ENCODE data around the gene AP3S2. TPM values are rescaled to one million over a fixed set of nuclear protein-coding genes. Genes with fewer than 3 reads are reported as not detected.

Gene AP3S2
- total and polyA plus RNA-seq, 2 donors (not counting 1 experiment from before 2014, with no cell fraction given): 11.3 to 32.3 TPM

GRCh38 chr15:89823836-89824606 lies 69.8 kb downstream of the AP3S2 start:
- CTCF ChIA-PET: no interaction called here
- POLR2A ChIA-PET: no interaction called here

DNA sequence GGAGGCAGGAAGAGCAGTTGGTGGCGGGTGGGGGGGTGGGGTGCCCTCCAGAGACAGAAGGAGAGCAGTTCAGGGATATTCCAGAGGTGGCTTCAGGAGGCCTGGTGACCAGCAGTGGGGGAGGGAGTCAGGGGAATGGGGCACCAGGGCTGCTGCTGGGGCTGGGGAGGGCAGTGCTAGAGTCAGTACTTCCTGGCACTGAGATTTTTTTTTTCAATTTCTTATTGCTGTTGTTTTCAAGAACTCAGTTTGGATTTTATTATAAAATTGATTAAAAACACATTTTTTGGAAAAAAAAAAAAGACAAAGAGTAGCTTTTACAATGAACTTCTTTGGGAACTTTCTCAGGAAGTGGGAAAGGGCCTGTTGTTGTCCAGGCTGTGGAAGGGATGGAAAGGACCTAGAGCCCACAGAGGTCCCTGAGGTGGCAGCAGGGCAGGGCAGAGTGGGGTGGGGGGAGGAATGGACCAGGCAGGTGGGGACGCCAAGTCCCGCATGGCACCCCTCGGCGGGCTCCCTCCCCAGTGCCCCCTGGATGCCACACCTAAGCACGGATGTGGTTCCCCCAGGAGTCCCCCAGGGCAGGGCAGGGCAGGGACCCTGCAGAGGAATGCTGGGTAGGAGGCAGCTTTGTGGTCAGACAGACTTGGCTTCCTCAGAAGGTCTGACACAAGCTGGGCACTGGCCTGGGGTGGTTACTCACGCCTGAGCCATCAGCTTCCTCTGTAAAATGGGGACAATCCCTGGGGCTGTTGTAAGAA lies 70.7 kb downstream of the AP3S2 start:
- Mint-ChIP-seq H3K27me3 (peaks cover 31% of the 10 kb centered on the region), H3K4me1 (peaks cover 13% of the 10 kb centered on the region), H3K9me3 (ENCODE audit: insufficient read depth) (no peaks in the 10 kb centered on the region), H3K27ac (no peak overlapping the region), H3K4me3 (no peak overlapping the region)
- Histone ChIP-seq H3K9ac (ENCODE audit: low read length) (no peak overlapping the region), H4K20me1 (ENCODE audit: control insufficient read depth, insufficient read depth, low read length, poor library complexity, severe bottlenecking) (no peaks in the 10 kb centered on the region), H3K79me2 (ENCODE audit: control insufficient read depth, insufficient read depth, low read length) (no peaks in the 10 kb centered on the region), H3K36me3 (replicated peaks in 1 of 2; ENCODE audit: control extremely low read depth in 1 of 2, control insufficient read depth in 1 of 2, extremely low read depth in 1 of 2, insufficient read depth in 2 of 2, low read length in 1 of 2) (no peaks in the 10 kb centered on the region), H3K4me2 (replicated peaks; ENCODE audit: low read depth, low read length, poor library complexity, severe bottlenecking) (no peak overlapping the region), H3K4me3 (ENCODE audit: control extremely low read depth in 1 of 5, extremely low read depth in 1 of 5, insufficient read depth in 1 of 5, low read depth in 2 of 5, low read length in 4 of 5) (no peak overlapping the region), H3K27me3 (replicated peaks in 1 of 4; ENCODE audit: control extremely low read depth in 1 of 4, control insufficient read depth in 3 of 4, insufficient read depth in 4 of 4, low read length in 3 of 4) (peaks cover 0 to 7% (median 0%) of the 10 kb centered on the region in 4 experiments), H3K27ac (ENCODE audit: low read length in 2 of 2) (no peak overlapping the region), H3K9me3 (ENCODE audit: control extremely low read depth in 1 of 3, control insufficient read depth in 2 of 3, insufficient read depth in 1 of 3, low read length in 2 of 3) (peaks cover 0 to 4% (median 0%) of the 10 kb centered on the region in 3 donors), H3K4me1 (ENCODE audit: control insufficient read depth in 2 of 2, insufficient read depth in 2 of 2, low read length in 2 of 2) (peaks cover 6 to 13% of the 10 kb centered on the region in 2 donors), H2AFZ (ENCODE audit: insufficient read depth, low read depth, low read length, poor library complexity, severe bottlenecking) (no peak overlapping the region)
- WGBS (ENCODE audit: insufficient coverage): 68% methylated on average over 6 of the region's 7 CpGs
- DNase-seq (no peak), ATAC-seq (ENCODE audit: low read depth) (no peak)
- CTCF ChIA-PET: no interaction called here
- POLR2A ChIA-PET: no interaction called here
- TF ChIP-seq CTCF (IDR thresholded peaks at IDR 0.05) (no peak), EZH2 (IDR thresholded peaks at IDR 0.05; ENCODE audit: borderline replicate concordance, insufficient read depth, low read depth, low read length, poor library complexity, severe bottlenecking) (no peak)
- intact Hi-C loops (cut with micrococcal nuclease): no loop called here

More at GRCh38 chr15:89823836-89824606, 69.8 kb downstream of the AP3S2 start:
- Histone ChIP-seq H3K4me1 (ENCODE audit: control insufficient read depth in 2 of 2, insufficient read depth in 2 of 2, low read length in 2 of 2) (peaks cover 6 to 13% of the 10 kb centered on the region in 2 donors), H4K20me1 (ENCODE audit: control insufficient read depth, insufficient read depth, low read length, poor library complexity, severe bottlenecking) (no peaks in the 10 kb centered on the region), H2AFZ (ENCODE audit: insufficient read depth, low read depth, low read length, poor library complexity, severe bottlenecking) (no peak overlapping the region), H3K79me2 (ENCODE audit: control insufficient read depth, insufficient read depth, low read length) (no peaks in the 10 kb centered on the region), H3K9ac (ENCODE audit: low read length) (no peak overlapping the region), H3K4me3 (ENCODE audit: control extremely low read depth in 1 of 5, extremely low read depth in 1 of 5, insufficient read depth in 1 of 5, low read depth in 2 of 5, low read length in 4 of 5) (no peak overlapping the region), H3K4me2 (replicated peaks; ENCODE audit: low read depth, low read length, poor library complexity, severe bottlenecking) (no peak overlapping the region), H3K9me3 (ENCODE audit: control extremely low read depth in 1 of 3, control insufficient read depth in 2 of 3, insufficient read depth in 1 of 3, low read length in 2 of 3) (peaks cover 0 to 4% (median 0%) of the 10 kb centered on the region in 3 donors), H3K36me3 (replicated peaks in 1 of 2; ENCODE audit: control extremely low read depth in 1 of 2, control insufficient read depth in 1 of 2, extremely low read depth in 1 of 2, insufficient read depth in 2 of 2, low read length in 1 of 2) (no peaks in the 10 kb centered on the region), H3K27me3 (replicated peaks in 1 of 4; ENCODE audit: control extremely low read depth in 1 of 4, control insufficient read depth in 3 of 4, insufficient read depth in 4 of 4, low read length in 3 of 4) (peaks cover 0 to 7% (median 0%) of the 10 kb centered on the region in 4 experiments), H3K27ac (ENCODE audit: low read length in 2 of 2) (no peak overlapping the region)
- Mint-ChIP-seq H3K27ac (no peak overlapping the region), H3K4me1 (peaks cover 13% of the 10 kb centered on the region), H3K4me3 (no peak overlapping the region), H3K9me3 (ENCODE audit: insufficient read depth) (no peaks in the 10 kb centered on the region), H3K27me3 (peaks cover 28% of the 10 kb centered on the region)
- WGBS (ENCODE audit: insufficient coverage): 97% methylated on average over 15 of the region's 16 CpGs
- TF ChIP-seq EZH2 (IDR thresholded peaks at IDR 0.05; ENCODE audit: borderline replicate concordance, insufficient read depth, low read depth, low read length, poor library complexity, severe bottlenecking): no peak
- DNase-seq (no peak), ATAC-seq (ENCODE audit: low read depth) (no peak)
- intact Hi-C loops (cut with micrococcal nuclease): no loop called here

Data from B cell (primary cell).